ENCODE measurements around the gene LIN28B.
"Not testable (repeated sequence)": the region's sequence is repeated elsewhere in the genome, so short reads cannot be mapped to it uniquely, and the experiment has no call there.

Gene LIN28B, protein sequence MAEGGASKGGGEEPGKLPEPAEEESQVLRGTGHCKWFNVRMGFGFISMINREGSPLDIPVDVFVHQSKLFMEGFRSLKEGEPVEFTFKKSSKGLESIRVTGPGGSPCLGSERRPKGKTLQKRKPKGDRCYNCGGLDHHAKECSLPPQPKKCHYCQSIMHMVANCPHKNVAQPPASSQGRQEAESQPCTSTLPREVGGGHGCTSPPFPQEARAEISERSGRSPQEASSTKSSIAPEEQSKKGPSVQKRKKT

GRCh38 chr6:104956731-104957294 lies at the start of gene LIN28B:
Gene LIN28B (plus strand): TSS chr6:104957107. CDS start chr6:104957251, 144 bp downstream.
- no peak for DNase-seq

- no peak for DNase-seq
Observed at GRCh38 chr6:104908031-104908887, 48.6 kb upstream of the LIN28B start.

GRCh38 chr6:104908888-104909525 lies 47.9 kb upstream of the LIN28B start:
- no peak for DNase-seq

DNA sequence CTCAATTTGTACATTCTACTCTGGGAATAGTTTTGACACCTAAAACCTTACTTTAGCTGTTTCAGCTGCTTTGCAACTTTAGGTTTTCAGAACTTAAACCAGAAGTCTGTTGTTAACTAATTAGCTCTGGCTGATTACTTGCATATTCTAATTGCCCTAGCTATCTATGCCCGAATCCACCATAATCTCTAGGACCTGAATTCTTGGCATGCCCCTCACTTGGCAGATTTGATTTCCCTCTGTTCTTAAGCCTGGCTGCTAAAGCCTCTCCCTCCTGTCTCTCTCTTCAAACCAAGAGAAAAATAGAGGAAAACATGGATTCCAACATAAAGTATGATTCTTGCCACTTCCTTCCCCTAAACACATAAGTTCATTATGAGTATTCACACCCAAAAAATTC lies 35.0 kb upstream of the LIN28B start:
- DNase-seq: no peak

- DNase-seq: no peak
Observed at GRCh38 chr6:104928141-104928540, 28.8 kb upstream of the LIN28B start.

- no peak for DNase-seq
Observed at GRCh38 chr6:104929353-104929752, 27.6 kb upstream of the LIN28B start.

- no peak for DNase-seq
Observed at GRCh38 chr6:104930939-104931338, 26.0 kb upstream of the LIN28B start.

DNA sequence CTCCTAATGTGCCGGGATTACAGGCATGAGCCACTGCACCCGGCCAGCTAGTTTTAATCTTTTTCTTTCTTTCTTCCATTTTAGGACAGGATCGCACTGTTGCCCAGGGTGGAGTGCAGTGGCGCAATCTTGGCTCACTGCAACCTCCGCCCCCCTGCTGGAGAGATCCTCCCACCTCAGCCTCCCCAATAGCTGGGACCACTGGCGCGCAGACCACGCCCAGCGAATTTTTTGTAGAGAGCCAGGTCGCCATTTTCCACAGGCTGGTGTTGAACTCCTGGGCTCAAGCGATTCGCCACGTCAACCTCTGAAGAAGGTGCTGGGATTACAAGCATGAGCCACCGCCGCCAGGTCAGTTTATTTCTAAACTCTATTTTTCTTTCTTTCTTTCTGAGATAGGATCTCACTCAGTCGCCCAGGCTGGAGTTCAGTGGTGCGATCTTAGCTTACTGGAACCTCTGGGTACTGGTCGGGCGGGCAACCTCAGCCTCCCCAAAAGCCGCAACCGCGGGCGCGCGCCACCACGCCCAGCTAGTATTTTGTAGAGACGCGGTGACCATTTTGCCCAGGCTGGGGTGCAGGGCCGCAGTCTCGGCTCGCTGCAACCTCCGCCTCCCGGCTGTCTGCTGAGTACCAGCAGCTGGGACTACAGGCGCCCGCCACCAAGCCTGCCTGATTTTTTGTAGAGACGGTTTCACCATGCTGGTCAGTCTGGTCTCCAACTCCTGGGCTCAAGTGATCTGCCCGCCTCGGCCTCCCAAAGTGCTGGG lies 20.0 kb upstream of the LIN28B start:
- DNase-seq: no peak

DNA sequence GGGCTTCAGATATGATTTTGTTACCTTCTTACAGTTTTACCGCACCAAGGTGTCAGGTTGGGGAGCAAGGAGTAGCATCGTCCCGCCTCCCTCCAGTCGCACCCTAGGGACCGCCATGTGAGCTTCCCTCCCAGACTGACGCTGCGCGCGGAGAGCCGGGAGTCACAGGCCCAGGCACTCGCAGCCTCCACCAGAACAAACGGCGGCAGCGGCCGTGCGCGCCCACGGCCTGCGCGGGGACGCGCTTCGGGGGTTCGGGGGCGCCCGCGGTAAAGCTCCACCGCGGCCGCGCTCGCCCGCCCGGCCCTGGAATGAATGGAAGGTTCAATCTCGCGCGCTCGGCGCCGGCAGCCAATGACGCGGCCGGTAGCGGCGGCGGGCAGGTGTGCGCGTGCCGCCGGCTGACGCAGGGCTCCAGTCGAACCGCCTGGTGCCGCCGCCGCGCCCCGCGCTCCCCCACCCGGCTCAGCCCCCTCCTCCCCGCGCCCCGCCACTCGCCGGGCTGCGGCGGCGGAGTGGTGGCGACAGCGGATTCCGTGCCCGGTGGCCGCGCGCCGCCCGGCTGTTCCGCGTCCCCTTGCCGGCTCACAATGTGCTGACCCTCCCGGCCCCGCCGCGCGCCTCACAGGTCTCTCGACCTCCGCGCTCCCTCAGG lies 16.5 kb upstream of the LIN28B start:
- no peak for DNase-seq

DNA sequence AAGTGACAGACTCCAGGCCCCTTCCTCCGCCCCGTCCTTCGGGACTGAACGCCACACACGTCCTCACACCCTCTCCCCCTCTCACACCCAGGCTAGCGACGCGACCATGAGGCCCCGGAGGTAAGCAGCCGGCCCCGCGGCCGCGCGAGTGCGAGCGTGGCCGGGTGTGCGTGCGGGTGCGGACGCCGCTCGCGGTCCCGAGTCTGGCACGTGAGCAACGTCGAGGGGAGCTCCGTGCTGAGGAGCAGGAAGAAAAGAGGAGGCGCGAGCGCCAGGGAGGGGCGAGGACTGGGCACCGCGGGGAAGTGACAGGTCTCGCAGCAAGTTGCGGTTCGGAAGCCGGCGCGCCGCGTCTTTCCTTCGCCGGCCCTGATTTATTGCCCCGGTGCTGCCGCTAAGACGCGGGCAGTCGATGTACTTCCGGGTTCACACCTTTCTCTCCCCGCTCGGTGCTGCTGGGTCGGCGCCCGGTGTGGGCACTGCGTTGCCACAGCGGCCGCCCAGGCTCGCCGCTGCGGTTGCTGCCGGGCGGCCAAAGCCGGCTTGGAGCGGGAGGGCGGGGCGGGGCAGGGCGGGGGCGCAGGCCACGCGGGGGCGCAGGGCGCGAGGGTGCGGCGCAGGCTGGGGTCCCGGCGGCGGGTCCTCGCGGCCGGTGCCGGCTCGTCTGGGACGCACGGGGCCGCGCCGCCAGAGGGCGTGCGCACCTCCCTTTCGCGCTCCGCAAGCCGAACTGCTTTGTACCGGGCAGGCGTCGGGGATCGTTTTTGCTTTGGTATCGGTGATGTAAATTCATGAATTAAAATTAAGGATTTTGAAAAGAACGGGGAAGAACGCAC lies 15.8 kb upstream of the LIN28B start:
- DNase-seq: no peak

DNA sequence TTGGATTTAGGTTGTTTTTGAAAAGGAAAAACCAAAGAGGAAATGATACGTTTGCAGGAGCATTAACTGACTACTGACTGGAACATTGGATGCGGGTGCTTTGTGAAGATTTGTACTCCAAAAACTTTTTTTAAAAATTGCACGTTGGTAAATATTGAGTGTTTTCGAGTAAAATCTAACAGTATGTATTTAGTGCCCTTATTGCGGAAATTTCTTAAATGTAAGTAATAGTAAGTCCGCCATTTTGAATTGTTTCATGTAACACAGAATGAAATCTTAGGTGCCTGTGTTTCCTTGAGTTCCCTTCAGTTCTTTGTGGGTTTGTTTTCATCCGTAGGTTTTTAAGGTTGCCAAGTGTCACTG lies 15.2 kb upstream of the LIN28B start:
- DNase-seq: no peak

DNA sequence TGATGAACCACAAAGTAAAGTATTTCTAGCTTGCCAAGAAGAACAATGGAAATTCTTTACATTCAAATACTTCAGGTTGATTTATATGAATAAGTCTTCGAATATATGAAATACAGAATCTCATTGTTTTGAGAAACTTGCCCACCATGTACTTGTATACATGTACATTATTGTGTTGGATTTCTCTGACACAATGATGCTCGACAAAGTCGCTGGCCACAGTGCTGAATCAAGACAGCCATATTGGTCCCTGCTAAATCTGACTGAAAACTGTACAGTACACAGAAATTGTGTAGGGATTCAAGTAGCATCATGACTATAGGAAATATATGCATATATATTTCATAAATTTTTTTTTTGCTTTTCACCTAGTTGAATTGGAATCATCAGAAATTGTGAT lies 13.1 kb upstream of the LIN28B start:
- no peak for DNase-seq

- no peak for DNase-seq
Observed at GRCh38 chr6:104949206-104949605, 7.7 kb upstream of the LIN28B start.

DNA sequence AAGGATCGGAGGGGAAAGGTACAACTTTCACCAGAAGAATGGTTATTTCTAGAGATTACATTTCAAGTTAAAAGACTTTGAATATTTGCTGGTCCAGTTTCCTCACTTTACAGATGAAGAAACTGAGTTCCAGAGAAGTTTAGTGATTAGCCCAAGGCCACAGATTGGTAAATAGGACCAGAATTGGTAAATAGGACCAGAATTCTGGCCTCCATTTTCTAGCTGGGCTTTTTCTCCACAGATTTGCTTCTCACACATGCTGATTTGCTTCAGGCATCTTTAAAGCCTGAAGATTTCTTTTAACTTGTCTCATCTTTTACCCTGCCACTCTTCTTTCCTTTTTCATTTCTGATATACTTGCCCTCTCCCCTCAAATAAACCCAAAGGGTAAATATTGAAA lies 5.2 kb upstream of the LIN28B start:
- no peak for DNase-seq

DNA sequence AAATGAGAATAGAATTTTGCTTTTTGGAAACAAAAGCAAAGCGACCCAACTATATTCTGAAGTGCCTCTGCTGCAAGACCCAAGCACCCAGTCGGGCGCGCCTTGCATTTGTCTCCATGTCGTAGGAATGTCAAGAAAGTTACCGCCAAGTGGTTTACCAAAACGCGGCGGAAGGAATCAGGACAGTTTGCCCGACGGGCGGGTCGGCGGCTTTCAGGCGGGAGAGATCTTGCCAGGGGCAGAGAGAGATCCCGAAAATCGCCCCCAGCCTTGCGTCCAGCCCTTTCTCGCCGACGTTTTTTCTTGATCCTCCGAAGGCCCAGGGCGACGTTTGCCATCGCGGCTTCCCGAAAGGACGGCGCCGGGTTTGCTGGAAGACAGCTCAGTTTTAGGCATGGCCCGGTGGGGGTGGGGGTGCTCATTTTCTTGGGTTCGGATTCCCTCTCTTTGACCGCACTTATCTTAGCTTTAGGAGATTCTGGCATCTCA lies 4.0 kb upstream of the LIN28B start:
- no peak for DNase-seq

DNA sequence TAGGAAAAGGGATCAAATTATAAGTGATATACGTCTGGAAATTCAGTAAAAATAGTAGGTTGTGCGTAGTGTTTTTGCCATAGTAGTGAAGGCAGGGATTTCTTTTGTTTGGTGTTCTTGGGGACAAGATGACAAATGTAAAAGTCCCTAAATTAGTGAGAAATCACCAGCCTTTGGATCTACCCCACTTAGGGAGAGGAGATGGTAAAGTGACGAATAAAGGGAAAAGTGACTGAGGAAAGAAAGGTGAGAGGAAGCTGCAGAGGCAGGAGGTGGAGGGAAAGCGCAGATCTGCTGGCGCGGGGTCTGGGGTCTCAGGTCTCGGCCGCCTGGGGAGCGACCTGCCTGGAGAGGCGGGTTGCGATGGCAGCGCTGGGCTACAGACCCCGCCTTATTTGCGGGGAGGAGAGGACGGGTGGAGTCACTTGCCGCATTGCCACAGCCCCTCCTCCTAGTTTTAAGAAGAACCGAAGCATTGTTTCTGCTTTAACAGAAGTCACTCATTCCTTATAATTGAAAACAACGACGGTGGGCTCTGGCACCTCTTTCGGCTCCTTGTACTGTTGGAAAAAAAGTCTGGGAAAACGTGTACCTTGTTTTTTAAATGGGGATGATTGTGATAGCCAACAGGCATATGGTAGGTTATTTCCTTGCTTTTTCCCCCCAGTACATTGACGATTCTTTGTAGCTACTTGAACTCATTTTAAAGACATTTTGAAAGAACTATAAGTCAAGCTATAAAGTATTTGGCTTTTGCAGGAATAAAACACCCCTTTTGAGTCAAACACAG lies 3.3 kb upstream of the LIN28B start:
- not testable (repeated sequence) for DNase-seq

- DNase-seq: no peak
Observed at GRCh38 chr6:104954190-104954797, 2.6 kb upstream of the LIN28B start.

- DNase-seq: no peak
Observed at GRCh38 chr6:104955491-104955890, 1.4 kb upstream of the LIN28B start.

DNA sequence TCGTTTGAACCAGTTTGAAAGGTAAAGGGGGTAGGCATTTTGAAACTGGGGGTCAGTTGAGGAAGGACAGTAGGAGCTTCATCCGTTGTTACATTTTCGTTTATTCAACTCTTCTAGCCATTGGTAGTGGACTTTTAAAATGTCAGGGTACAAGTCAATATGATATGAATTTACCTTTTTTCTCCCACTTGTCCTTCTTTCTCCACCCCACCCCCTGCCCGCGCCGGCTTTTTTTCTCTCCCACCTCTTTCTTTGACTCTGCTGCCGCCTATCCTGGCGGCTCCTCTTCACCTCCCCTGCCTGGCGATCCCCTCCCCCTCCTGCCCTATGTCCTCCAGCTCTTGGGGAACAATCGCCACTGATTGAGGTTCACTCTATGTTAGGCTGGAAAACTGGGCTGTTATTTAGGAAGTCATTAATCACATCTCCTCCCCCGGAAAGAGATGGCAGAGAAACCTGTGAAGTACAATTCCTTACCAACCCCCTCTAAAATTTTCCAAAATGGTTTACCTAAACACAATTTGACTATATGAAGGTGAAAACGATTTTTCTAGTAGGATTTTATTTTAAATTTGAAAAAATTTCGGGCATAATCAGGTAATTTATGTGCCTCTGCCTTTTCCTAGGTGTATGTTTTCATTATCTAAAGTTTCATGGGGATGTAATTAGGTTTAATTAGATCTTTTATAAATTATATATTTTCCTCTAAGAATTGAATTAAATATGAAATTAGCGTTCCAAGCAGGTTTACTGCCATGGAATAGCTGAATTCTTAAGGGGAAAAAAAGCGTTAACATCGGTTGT lies 778 bp upstream of the LIN28B start:
- no peak for DNase-seq

All from NCI-H187 treated with DMSO at 0.1 percent for 48 hours (cell line).